Measurements from ENCODE around the gene TIAM1.

TIAM1 gene

DNA sequence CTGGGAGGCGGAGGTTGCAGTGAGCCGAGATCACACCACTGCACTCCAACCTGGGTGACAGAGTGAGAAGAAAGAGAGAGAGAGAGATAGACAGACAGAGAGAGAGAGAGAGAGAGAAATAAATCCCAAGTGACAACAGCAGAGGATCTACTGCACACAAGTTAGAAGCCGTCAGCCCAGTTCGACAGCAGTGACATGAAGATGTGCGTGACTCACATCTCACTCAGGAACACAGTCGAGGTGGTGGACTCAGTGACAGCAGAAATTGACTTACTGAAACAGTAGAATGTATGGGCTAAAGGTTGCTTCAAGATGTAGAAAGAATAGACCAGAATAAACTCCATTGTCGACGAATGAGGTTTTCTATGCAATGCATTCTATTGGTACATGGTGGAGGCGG lies 228.8 kb downstream of the TIAM1 start:
- DNase-seq (ENCODE audit: extremely low spot score, insufficient read length, low read depth) (no peak), FAIRE-seq (no peak)

DNA sequence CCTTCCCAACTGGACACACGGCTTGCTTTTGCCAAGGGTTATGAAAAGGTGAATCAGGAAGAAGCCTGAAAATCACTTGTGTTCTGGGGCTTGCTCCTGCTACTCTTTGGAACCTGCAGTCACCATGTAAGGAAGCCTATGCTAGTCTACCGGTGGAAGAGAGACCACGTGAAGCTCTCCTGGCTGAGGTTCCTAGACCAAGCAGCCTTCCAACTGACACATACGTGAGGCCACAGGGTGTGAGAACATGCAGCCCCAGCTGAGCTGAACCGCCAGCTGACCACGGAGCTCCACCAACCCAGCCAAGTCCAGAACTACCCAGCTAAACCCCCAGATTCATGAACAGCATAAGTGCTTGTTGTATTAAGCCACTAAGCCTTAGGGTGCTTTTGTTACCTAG lies 233.0 kb downstream of the TIAM1 start:
- FAIRE-seq: no peak
- DNase-seq (ENCODE audit: extremely low spot score, insufficient read length, low read depth): no peak

DNA sequence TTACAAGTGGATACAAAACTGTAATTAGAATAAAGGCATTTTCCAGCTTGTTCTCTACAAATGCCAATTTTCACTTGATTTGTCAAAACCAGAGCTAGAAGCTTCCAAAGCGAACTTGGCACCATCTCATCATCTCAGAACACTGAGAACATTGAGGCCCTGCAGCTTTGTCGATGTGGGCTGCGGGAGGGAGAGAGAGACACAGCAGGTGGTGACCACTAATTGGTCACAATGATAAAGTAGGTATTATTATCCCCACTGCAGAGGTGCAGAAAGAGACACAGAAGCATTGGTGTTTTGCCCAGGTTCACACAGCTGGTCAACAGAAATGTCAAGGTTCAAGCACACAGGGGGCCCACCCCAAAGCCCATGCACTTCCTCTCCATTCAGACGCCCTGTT lies 233.6 kb downstream of the TIAM1 start:
- no peak for FAIRE-seq
- DNase-seq (ENCODE audit: extremely low spot score, insufficient read length, low read depth): no peak

DNA sequence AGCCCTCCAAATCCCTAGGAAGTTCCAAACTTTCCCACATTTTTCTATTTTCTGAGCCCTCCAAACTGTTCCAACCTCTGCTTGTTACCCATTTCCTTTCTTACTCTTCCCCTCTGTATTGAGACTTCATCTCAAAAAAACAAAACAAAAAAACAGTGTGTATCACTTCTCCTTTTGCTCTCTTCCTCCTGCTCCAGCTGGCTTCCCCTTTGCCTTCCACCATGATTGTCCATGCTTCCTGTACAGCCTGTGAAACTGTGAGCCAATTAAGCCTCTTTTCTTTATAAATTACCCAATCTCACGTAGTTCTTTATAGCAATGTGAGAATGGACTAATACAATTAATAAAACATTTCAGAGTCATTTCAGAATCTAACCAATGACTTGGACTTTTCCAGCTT lies 236.2 kb downstream of the TIAM1 start:
- no peak for DNase-seq (ENCODE audit: extremely low spot score, insufficient read length, low read depth)
- no peak for FAIRE-seq

DNA sequence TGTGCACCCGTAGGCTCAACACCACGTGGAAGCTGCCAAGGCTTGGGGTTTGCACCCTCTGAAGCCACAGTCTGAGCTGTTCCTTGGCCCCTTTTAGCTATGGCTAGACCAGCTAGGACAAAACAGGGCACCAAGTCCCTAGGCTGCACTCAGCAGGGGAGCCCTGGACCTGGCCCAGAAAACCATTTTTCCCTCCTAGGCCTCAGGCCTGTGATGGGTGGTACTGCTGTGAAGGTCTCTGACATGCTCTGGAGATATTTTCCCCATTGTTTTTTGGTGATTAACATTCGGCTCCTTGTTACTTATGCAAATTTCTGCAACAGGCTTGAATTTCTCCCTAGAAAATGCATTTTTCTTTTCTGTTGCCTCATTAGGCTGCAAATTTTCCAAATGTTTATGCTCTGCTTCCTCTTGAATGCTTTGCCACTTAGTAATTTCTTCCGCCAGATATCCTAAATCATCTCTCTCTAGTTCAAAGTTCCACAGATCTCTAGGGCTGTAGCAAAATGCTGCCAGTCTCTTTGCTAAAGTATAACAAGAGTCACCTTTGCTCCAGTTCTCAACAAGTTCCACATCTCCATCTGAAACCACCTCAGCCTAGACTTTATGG lies 236.8 kb downstream of the TIAM1 start:
- no peak for FAIRE-seq
- DNase-seq (ENCODE audit: extremely low spot score, insufficient read length, low read depth): no peak

DNA sequence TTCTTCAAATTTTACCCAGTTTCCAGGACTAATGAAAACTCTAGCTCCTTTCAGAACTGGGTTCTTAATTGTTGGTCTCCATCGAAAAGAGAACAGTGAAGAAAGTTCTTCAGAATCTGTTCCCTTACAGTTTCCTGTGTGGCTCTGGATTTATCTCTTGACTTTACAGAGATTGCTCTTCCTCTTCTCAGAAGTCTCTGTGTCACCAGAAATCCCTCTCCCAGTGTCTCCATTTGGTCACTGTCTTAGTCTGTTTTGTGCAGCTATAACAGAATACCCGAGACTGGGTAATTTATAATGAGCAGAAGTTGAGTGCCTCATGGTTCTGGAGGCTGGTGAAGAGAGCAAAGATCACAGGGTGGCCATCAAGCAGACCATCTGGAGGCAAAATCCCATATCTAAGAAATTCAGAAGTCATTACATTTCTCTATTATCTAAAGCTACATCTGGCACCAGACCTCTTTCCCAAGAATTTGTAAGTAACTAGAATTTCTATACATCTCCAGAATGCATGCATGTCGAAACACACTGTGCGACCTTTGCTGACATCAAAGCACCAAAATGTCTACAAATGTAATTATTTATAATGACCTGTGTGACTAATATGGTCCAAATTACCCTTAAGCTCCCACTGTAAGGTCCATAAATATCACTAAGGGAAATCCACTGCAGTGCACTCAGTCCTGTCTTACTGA lies 240.3 kb downstream of the TIAM1 start:
- DNase-seq (ENCODE audit: extremely low spot score, insufficient read length, low read depth): no peak
- FAIRE-seq: no peak

DNA sequence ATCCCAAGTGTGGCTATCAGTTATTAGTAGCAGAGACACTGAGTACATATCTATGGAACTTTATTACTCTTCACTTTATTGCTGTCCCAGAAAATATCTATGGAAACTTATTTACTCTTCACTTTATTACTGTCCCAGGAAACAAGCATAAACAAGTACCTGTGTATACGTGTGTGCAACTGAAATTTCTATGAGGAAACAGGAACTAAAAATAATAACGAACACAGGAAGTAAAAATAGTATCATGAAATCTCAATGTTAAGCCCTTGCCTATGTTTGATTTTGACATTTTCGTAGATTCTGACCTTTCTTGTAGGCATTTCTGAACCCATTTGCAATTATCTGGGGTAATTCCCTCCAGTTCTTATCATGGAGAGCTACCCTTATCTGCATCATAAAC lies 240.9 kb downstream of the TIAM1 start:
- no peak for DNase-seq (ENCODE audit: extremely low spot score, insufficient read length, low read depth)
- no peak for FAIRE-seq

DNA sequence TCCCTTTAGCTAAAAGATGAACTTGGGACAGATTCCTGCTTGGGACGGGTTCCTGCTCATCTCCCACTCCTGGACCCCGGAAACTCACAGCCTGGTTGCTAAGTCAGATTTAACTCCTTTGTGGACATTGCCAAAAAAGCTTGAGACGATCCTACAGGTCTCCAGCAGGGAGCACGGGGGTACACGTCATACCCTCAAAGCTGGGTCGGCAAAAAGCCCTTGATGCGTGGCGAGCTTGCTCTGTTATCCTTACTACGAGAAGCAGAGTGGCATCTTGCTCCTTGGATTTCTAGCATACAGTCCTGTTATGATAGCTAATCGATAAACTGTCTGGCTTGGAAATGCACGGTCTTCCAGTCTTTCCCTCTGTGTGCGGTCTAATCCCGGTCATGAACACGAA lies 244.9 kb downstream of the TIAM1 start:
- FAIRE-seq (no peak), DNase-seq (ENCODE audit: extremely low spot score, insufficient read length, low read depth) (no peak)

DNA sequence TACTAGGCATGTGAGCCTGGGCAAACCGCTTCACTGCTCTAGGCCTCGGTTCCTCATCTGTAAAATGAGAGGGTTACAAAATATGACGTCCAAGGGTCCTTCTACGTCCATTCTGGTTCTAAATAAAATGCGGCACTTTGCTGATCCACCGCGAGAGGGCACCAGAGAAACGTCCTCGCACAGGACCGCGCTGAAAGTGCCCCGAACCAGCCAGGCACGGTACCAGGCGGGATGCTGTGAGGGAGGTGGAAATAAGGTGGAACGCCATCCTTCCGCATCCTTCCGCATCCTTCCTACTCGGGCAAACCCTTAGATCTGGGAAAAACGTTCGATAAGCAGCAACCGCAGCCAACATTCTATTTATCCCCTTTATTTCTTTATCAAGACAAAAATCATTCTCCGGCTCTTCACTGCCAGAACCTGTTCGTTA lies 245.5 kb downstream of the TIAM1 start:
- peak; percentile 26 for DNase-seq (ENCODE audit: extremely low spot score, insufficient read length, low read depth)
- FAIRE-seq: peak; percentile 84

DNA sequence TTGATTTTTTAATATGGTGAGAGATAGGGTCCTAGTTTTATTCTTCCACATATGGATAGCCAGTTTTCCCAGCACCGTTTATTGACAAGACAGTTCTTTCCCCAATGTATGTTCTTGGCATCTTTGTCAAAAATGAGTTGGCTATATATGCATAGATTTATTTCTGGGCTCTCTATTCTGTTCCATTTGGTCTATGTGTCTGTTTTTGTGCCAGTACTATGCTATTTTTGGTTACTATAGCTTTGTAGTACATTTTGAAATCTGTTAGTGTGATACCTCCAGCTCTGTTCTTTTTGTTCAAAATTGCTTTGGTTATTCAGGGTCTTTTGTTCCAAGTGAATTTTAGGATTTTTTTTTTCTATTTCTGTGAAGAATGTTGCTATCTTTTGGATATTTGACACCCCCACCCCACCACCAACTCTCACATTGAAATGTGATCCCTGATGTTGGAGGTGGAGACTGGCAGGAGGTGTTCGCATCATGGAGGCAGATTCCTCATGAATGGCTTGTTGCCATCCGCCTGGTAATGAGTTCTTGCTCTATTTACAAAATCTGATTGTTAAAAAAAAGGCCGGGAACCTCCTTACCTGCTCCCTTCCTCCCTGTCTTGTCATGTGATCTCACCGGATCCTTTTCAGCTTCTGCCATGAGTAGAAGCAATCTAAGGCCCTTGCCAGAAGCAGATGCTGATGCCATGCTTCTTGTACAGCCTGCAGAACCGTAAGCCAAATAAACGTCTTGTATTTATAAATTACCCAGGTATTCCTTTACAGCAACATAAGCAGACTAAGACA lies 251.0 kb downstream of the TIAM1 start:
- DNase-seq (ENCODE audit: extremely low spot score, insufficient read length, low read depth): no peak
- FAIRE-seq: no peak

DNA sequence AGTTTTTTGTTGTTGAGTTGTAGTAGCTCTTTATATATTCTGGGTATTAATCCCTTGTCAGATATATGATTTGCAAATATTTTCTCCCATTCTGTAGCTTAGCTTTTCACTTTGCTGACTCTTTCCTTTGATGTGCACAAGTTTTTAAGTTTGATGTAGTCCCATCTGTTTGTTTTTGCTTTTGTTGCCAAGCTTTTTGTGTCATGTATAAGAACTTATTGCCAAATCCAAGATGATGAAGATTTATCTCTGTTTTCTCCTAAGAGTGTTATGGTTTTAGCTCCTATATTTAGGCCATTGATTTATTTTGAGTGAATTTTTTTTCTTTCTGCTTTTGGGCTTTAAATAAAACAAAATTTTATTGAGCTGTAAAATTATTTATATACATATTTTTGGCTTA lies 253.7 kb downstream of the TIAM1 start:
- FAIRE-seq (no peak), DNase-seq (ENCODE audit: extremely low spot score, insufficient read length, low read depth) (no peak)

DNA sequence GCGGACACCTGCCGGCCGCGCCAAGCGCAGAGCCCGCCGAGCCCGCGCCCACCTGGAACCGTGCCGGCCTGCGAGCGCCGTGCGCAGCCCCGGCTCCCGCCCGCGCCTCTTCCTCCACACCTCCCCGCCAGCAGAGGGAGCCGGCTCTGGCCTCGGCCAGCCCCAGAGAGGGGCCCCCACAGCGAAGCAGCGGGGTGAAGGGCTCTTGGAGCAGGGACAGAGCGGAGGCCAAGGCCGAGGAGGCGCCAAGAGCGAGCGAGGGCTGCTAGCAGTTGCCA lies 255.6 kb downstream of the TIAM1 start:
- DNase-seq (ENCODE audit: extremely low spot score, insufficient read length, low read depth) (no peak), FAIRE-seq (no peak)

DNA sequence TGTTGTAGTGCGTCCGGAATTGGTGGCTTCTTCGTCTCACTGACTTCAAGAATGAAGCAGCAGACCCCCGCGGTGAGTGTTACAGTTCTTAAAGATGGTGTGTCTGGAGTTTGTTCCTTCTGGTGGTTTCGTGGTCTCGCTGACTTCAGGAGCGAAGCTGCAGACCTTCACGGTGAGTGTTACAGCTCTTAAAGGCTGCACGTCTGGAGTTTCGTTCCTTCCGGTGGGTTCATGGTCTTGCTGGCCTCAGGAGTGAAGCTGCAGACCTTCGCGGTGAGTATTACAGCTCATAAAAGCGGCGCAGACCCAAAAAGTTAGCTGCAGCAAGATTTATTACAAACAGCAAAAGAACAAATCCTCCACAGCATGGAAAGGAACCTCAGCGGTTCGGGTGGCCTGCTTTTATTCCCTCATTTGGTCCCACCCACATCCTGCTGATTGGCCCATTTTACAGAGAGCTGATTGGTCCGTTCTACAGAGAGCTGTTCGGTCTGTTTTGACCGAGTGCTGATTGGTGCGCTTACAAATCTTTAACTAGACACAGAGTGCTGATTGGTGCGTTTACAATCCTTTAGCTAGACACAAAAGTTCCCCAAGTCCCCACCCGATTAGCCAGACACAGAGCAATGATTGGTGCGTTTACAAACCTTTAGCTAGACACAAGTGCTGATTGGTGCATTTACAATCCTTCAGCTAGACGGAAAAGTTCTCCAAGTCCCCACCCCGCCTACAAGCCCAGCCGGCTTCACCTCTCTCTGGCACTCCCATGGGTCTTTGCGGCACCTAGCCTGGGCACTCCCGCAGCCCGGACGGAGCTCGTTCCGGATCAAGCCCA lies 256.2 kb downstream of the TIAM1 start:
- DNase-seq (ENCODE audit: extremely low spot score, insufficient read length, low read depth): no peak

DNA sequence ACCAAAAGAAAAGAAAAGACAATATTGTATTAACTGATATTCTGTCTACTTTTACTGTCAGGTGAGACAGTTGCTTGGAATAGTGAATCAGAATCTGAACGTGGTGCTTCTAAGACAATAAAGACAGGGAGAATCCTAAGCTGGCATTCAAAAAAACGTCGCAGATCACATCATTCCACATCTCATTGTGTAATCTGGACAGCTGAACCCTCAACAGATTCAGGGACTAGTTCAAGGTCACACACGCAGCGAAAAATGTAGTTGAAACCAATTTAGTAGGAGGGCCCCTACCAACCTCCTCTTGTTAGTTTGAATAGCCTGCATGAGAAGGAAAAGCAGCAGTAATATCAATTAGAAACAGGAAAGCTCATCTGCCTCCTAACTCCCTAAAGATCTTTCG lies 259.4 kb downstream of the TIAM1 start:
- FAIRE-seq: no peak
- no peak for DNase-seq (ENCODE audit: extremely low spot score, insufficient read length, low read depth)

More for the DNA sequence above, 256.2 kb downstream of the TIAM1 start:
- no peak for FAIRE-seq

DNA sequence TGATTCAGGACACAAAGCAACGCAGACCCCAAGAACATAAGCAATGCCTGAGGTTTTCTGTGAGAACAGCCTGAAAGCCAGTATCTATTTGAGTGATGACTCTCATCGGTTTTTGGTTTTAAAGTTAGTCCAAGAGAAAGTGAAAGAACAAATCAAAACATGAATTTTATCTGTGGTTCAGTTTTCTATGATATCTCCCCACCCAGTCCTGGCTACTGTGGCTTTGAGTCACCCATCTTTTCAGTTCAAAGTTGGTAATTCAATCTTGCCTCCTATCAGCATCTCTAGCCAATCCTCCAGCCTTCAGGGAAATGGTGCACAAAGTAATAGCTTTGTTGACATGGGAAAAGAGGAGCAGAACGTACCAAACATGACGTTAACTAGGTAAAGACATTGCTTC lies 265.3 kb downstream of the TIAM1 start:
- FAIRE-seq (peak; percentile 59), DNase-seq (ENCODE audit: extremely low spot score, insufficient read length, low read depth) (no peak)

DNA sequence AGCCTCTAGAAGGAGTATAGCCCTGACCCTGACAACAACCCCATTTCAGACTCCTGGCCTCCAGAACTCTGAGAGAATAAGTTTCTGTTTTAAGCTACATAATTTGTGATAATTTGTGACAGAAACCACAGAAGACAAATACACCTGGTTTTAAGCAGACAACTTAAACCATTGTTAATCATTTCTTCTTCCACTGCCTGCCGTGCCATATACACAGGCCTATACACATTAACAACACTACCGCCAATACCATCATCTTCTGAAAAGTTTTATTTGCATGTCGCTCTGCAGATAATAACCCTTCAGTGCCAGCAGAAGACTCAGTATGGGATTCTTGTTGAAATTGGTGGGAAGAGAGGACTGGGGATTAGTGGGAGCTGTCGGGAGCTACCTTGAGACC lies 265.8 kb downstream of the TIAM1 start:
- DNase-seq (ENCODE audit: extremely low spot score, insufficient read length, low read depth): no peak
- no peak for FAIRE-seq

DNA sequence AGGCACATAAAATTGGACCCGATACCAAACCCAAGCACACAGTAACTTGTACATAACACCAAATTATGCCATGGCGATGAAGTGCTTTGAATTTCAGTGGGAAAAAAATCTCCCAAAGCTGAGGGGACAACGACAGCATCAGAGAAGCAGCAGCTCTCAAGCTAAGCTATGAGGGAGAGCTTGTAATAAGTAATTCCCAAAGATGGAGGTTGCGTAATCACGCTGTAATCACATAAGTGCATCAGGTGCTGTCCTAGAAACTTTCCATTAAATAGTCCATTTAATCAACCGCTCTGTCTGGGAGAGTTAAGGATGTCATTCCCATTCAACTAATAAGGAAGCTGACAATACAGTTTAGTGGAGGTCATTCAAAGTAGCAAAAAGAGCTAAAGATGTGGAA lies 268.2 kb downstream of the TIAM1 start:
- no peak for FAIRE-seq
- no peak for DNase-seq (ENCODE audit: extremely low spot score, insufficient read length, low read depth)

DNA sequence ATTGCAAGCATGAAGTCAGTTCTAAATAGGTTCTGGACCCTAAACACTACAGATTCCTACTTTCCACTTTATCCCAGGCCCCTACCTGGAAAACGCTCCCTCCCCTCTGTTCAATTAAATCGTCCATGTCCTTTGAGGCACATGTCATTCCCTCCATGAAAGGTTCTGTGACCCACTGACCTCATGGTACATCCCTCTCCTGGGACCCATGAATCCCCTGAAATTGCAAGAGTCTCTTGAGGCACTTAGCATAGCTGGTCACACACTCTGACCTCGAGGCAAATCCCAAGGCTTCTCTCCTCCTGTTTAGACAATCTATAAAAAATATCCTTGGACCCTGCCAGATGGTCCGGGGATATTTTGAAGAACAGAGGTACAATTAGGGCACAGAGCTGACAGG lies 271.5 kb downstream of the TIAM1 start:
- FAIRE-seq (no peak), DNase-seq (ENCODE audit: extremely low spot score, insufficient read length, low read depth) (no peak)

Measured in GM18507 (cell line).